Caco-2 (cell line): ENCODE data around the gene CCL24. TPM values are rescaled to one million over a fixed set of nuclear protein-coding genes. Genes with fewer than 3 reads are reported as not detected.
"Not testable (repeated sequence)": the region's sequence is repeated elsewhere in the genome, so short reads cannot be mapped to it uniquely, and the experiment has no call there.

Experiments
- BruUV-seq: library from RNA; stranded (reverse); fragments of 400-500 nt; replicated peaks from 2 replicates; lab custom pipeline; 2021; lab: Mats Ljungman, UMichigan
- CTCF ChIA-PET: fragments of 300-600 bp; sonication (Branson Sonifier 250); formaldehyde crosslinking; loops from one replicate; lab custom pipeline; 2022; ENCODE audit warnings: antibody characterized with exemption; lab: Charles Lee
- POLR2A ChIA-PET: fragments of 300-600 bp; sonication (Branson Sonifier 250); formaldehyde crosslinking; loops from one replicate; lab custom pipeline; 2022; ENCODE audit warnings: antibody characterized with exemption; lab: Charles Lee
- DNase-seq, 2 experiments: peaks; one replicate each; pipeline versions ENCODE4 v3.0.0 to v3.0.0-alpha.2; 2020 to 2022
- H3K27me3 ChIP-seq: replicated peaks from 2 replicates; pipeline ENCODE4 v1.6.0; 2011; ENCODE audit warnings: low read length; ENCODE audit not compliant: control insufficient read depth, insufficient read depth
- H3K36me3 ChIP-seq: 2 replicates; pipeline ENCODE4 v1.5.1; 2011; ENCODE audit warnings: low read length; ENCODE audit not compliant: control insufficient read depth, insufficient read depth
- H3K4me1 ChIP-seq: fragments of 250-450 bp; sonication (Bioruptor Pico); 2 replicates; pipeline ENCODE4 v1.5.1; 2020; ENCODE audit warnings: mild to moderate bottlenecking
- H3K4me3 ChIP-seq: 2 replicates; pipeline ENCODE4 v1.5.1; 2011; ENCODE audit warnings: low read depth, mild to moderate bottlenecking, control low read depth, low read length
- H3K9me3 ChIP-seq: fragments of 250-450 bp; sonication (Bioruptor Pico); 2 replicates; pipeline ENCODE4 v1.5.1; 2020; ENCODE audit warnings: mild to moderate bottlenecking, moderate library complexity
- H3K27ac Mint-ChIP-seq: one replicate; pipeline ENCODE4 v1.8.0; 2022; ENCODE audit warnings: mixed read lengths; ENCODE audit not compliant: unreplicated experiment
- H3K27me3 Mint-ChIP-seq: one replicate; pipeline ENCODE4 v1.8.0; 2022; ENCODE audit warnings: mixed read lengths; ENCODE audit not compliant: insufficient read depth, unreplicated experiment
- H3K36me3 Mint-ChIP-seq: one replicate; pipeline ENCODE4 v1.8.0; 2022; ENCODE audit warnings: mild to moderate bottlenecking, mixed read lengths; ENCODE audit not compliant: insufficient read depth, unreplicated experiment
- H3K4me1 Mint-ChIP-seq: one replicate; pipeline ENCODE4 v1.8.0; 2022; ENCODE audit warnings: low read depth, mixed read lengths; ENCODE audit not compliant: unreplicated experiment
- H3K4me3 Mint-ChIP-seq: one replicate; pipeline ENCODE4 v1.8.0; 2022; ENCODE audit warnings: mild to moderate bottlenecking, moderate library complexity, mixed read lengths; ENCODE audit not compliant: unreplicated experiment
- H3K9me3 Mint-ChIP-seq: one replicate; pipeline ENCODE4 v1.8.0; 2022; ENCODE audit warnings: mixed read lengths; ENCODE audit not compliant: unreplicated experiment
- CTCF ChIP-seq, 2 experiments: fragments of 200-600 bp in 1 of 2; IDR thresholded peaks; 1 replicate in 1 of 2; 2 replicates in 1 of 2; pipeline versions ENCODE4 v1.5.1 to v1.8.0; 2011 to 2022; ENCODE audit warnings: antibody characterized with exemption in 1 of 2, control low read depth in 1 of 2, inconsistent platforms in 1 of 2, low read depth in 1 of 2, low read length in 1 of 2, mild to moderate bottlenecking in 1 of 2, moderate library complexity in 1 of 2; ENCODE audit not compliant: insufficient read depth in 1 of 2, severe bottlenecking in 1 of 2, unreplicated experiment in 1 of 2
- intact Hi-C: fragments of 100-400 bp; cut with micrococcal nuclease; formaldehyde crosslinking; loops from one replicate; pipeline ENCODE4 v1.10.0; 2022; ENCODE audit not compliant: unreplicated experiment
- total RNA-seq: library from RNA; stranded (reverse); gene quantifications from 2 replicates; pipeline ENCODE4 v1.2.3, GENCODE V29; 2022

CCL24 gene
- total RNA-seq, 1 experiment from 2014 or later: not detected

GRCh38 chr7:75835688-75836285 lies 22.2 kb upstream of the CCL24 start:
- intact Hi-C loops: no loop called here
- H3K4me3 Mint-ChIP-seq: no peak overlapping the region
- H3K4me1 ChIP-seq: no peaks in the 10 kb centered on the region
- H3K27me3 ChIP-seq: no peaks in the 10 kb centered on the region; the same call in 1 of the 2 replicates
- H3K36me3 Mint-ChIP-seq: no peaks in the 10 kb centered on the region
- no peak for TF ChIP-seq CTCF (IDR thresholded peaks at IDR 0.05; ENCODE audit: insufficient read depth in 1 of 2, low read depth in 1 of 2, low read length in 1 of 2, severe bottlenecking in 1 of 2, unreplicated experiment in 1 of 2)
- POLR2A ChIA-PET: no interaction called here
- no peak for DNase-seq
- CTCF ChIA-PET: no interaction called here
- H3K27ac Mint-ChIP-seq: no peak overlapping the region
- H3K9me3 ChIP-seq: no peaks in the 10 kb centered on the region
- no peak overlapping the region for H3K4me3 ChIP-seq
- H3K4me1 Mint-ChIP-seq: no peaks in the 10 kb centered on the region
- BruUV-seq: no TSS peak
- H3K27me3 Mint-ChIP-seq: no peaks in the 10 kb centered on the region
- H3K36me3 ChIP-seq: no peaks in the 10 kb centered on the region
- H3K9me3 Mint-ChIP-seq: no peaks in the 10 kb centered on the region

GRCh38 chr7:75833662-75834061 lies 20.1 kb upstream of the CCL24 start:
- H3K27me3 Mint-ChIP-seq, POLR2A ChIA-PET, H3K36me3 ChIP-seq, H3K27ac Mint-ChIP-seq, intact Hi-C loops, H3K36me3 Mint-ChIP-seq, H3K9me3 ChIP-seq, H3K4me3 ChIP-seq, CTCF ChIA-PET, H3K9me3 Mint-ChIP-seq, H3K4me3 Mint-ChIP-seq, BruUV-seq, H3K4me1 ChIP-seq, H3K27me3 ChIP-seq, H3K4me1 Mint-ChIP-seq, DNase-seq: not testable (repeated sequence)

- Mint-ChIP-seq H3K9me3 (no peaks in the 10 kb centered on the region), H3K27me3 (no peaks in the 10 kb centered on the region), H3K36me3 (no peaks in the 10 kb centered on the region), H3K4me1 (no peaks in the 10 kb centered on the region), H3K4me3 (no peak overlapping the region), H3K27ac (no peak overlapping the region)
- intact Hi-C loops: no loop called here
- Histone ChIP-seq H3K36me3 (no peaks in the 10 kb centered on the region), H3K4me1 (no peaks in the 10 kb centered on the region), H3K4me3 (no peak overlapping the region), H3K9me3 (no peaks in the 10 kb centered on the region), H3K27me3 (no peaks in the 10 kb centered on the region; the same call in 1 of the 2 replicates)
- ChIA-PET CTCF (no interaction called here), POLR2A (no interaction called here)
- no peak for TF ChIP-seq CTCF (IDR thresholded peaks at IDR 0.05; ENCODE audit: insufficient read depth in 1 of 2, low read depth in 1 of 2, low read length in 1 of 2, severe bottlenecking in 1 of 2, unreplicated experiment in 1 of 2)
- no peak for DNase-seq
- BruUV-seq: no TSS peak
These were observed 17.4 kb upstream of the CCL24 start for GRCh38 chr7:75830978-75831377.

GRCh38 chr7:75829656-75830055 lies 16.1 kb upstream of the CCL24 start:
- CTCF ChIA-PET, DNase-seq: not testable (repeated sequence)

More at GRCh38 chr7:75829656-75830055, 16.1 kb upstream of the CCL24 start:
- H3K9me3 Mint-ChIP-seq, BruUV-seq, H3K27me3 ChIP-seq, H3K27me3 Mint-ChIP-seq, POLR2A ChIA-PET, H3K27ac Mint-ChIP-seq, H3K4me3 ChIP-seq, H3K36me3 ChIP-seq, H3K4me3 Mint-ChIP-seq, intact Hi-C loops, H3K36me3 Mint-ChIP-seq, H3K4me1 ChIP-seq, H3K4me1 Mint-ChIP-seq, H3K9me3 ChIP-seq: not testable (repeated sequence)
